HG02678 (cell line): ENCODE measurements around the gene PRSS12.
"Not testable (repeated sequence)": the region's sequence is repeated elsewhere in the genome, so short reads cannot be mapped to it uniquely, and the experiment has no call there.

Source experiments
- ATAC-seq: cut with Tn5 transposase; IDR thresholded peaks from one replicate; pipeline ENCODE4 v1.9.1; 2021; ENCODE audit warnings: mild to moderate bottlenecking, moderate library complexity; ENCODE audit not compliant: unreplicated experiment

Gene PRSS12, protein sequence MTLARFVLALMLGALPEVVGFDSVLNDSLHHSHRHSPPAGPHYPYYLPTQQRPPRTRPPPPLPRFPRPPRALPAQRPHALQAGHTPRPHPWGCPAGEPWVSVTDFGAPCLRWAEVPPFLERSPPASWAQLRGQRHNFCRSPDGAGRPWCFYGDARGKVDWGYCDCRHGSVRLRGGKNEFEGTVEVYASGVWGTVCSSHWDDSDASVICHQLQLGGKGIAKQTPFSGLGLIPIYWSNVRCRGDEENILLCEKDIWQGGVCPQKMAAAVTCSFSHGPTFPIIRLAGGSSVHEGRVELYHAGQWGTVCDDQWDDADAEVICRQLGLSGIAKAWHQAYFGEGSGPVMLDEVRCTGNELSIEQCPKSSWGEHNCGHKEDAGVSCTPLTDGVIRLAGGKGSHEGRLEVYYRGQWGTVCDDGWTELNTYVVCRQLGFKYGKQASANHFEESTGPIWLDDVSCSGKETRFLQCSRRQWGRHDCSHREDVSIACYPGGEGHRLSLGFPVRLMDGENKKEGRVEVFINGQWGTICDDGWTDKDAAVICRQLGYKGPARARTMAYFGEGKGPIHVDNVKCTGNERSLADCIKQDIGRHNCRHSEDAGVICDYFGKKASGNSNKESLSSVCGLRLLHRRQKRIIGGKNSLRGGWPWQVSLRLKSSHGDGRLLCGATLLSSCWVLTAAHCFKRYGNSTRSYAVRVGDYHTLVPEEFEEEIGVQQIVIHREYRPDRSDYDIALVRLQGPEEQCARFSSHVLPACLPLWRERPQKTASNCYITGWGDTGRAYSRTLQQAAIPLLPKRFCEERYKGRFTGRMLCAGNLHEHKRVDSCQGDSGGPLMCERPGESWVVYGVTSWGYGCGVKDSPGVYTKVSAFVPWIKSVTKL

GRCh38 chr4:118352843-118353533, at the start of gene PRSS12:
Gene PRSS12 (minus strand): TSS chr4:118353003. CDS start chr4:118352720, 283 bp downstream.
- ATAC-seq, result peak; percentile 99

DNA sequence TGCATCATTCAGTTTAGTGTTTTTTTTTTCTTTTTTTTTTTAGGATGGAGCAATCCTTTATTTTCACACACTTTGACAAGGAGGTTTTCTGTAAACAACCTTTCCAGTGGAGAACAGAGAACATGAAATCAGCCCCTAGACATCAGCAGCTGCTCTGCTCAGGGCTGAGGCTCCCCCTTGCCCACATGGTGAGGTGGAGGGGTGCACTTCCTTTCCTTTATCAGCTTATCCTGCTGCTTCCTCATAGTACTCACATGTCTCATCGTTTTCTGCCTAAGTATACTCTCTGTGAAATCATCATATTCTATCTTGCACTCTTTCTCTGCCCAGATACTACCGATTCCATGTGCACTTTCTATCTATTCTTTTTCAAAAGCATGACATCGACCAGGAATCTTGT, 47.6 kb upstream of the PRSS12 start:
- no peak for ATAC-seq

DNA sequence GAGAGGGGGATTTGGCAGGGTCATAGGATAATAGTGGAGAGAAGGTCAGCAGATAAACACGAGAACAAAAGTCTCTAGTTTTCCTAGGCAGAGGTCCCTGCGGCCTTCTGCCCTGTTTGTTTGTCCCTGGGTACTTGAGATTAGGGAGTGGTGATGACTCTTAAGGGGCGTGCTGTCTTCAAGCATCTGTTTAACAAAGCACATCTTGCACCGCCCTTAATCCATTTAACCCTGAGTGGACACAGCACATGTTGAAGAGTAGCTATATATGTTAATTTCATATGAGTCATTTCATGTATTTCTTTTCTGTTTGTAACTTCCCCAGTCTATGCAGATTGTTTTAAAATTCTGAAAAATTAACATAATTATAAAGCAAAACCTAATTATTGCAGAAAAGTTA, 47.1 kb upstream of the PRSS12 start:
- ATAC-seq, result not testable (repeated sequence)

DNA sequence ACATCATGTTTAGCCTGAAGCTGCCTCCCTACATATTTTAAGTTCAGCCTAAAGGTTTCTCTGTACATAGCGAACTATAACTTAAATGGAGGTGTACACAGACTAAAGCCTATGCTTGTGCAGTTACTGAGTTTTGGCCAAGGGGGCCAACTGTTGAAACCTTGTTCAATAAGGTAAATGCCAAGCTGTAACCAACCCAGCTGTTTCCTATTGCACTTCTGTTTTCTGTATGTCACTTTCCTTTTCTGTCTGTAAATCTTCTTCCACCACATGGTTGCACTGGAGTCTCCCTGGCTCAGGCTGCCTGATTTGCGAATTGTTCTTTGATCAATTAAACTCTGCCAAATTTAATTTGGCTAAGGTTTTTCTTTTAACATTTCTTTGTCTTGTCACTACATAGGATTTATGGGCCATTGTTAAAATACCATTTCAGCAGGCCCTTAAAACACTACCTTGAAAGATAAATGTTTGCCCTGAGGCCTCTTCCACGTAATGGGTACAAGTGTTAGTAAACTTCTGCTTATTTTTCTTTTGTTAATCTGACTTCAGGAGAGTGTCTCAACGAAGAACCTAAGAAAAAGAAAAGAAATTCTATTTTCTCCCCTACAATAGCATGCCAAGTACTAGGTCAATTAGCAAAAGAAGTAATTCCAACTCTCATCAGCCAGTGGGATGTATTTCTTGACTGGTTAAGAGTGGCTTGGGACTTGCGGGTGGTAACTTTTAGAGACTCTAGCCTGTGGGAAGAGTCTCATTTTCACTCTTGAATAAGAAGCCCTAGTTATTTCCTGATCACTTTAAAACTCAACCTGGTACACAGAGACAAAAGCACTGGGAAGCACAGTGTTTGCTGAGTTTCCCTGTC, 45.7 kb upstream of the PRSS12 start:
- ATAC-seq, result peak; percentile 93

DNA sequence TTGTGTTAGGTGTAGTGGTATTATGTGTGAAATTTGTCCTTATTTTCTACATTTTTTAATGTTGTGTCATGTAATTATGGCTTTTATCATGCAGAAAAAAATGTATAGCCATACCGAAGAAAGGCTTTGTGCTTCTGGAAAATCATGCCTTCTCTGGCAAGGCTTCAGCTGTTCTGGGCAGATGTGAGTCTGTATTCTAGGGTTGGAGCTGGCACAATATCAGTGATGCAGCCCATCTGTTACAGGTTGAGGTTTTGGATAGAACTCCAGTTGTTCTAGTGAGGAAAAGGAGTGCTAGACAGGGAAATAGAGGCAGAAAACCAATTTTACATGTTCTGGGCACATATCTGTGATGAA, 44.8 kb upstream of the PRSS12 start:
- no peak for ATAC-seq

DNA sequence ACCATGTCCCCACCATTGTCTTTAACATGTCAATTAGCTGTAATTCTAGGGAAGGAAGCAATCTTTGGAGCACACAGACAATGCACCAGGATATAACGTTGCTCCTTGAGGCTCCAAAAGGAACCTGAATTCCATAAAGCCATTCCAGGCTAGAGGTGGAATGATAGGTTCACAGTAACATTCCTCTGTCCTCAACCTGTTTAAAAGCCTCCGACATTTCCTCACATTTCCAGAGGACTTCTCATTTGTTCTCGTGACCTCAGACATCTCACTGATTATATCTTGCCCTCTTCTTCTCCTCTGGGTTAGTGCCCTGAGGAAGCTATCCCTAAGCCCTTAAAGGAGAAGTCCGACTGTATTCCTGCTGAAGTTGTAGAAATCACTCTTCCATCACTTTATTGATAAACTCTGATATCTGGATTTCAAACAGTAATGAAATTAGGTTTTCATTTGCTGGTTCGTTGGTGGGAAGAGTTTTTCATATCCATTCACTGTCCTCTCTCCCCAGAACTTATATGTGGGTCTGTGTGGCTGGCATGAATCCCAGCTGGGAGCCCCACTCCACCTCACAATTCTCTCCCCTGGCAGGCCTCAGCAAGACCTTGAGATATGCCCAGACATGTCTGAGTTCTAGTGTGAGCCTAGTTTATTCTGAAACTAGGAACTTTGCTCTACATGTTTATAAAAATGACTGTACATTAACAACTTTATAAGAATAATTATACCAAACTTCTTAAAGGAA, 44.2 kb upstream of the PRSS12 start:
- ATAC-seq, result no peak

DNA sequence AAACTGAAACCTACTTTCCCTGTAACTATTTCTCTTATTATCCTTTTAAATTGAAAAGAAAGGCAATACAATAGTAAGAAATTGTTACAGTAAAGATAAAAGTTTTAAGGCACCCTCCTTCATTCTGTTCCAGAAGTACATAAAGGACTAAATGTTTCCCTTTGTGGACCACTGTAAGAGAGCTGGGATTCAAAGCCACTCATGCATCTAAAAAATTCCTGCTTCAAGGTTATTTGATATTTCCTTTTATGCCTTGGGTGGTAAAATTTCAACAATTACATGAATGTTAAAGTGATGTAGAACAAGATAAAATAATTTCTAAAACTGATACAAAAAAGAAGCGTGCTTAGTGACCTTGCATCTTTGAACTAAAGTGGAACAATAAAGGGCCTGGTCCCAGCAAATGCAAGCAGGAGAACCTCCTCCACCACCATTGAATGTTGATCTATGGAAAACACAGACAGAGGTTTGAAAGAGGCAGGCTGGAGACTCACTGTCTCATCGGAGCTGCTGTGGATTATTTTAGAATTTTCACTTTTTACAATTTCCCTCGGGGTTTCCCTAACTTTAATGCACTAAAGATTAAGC, 42.3 kb upstream of the PRSS12 start:
- ATAC-seq, result no peak

- ATAC-seq, result not testable (repeated sequence)
Measured at GRCh38 chr4:118392509-118392908, 39.7 kb upstream of the PRSS12 start.

DNA sequence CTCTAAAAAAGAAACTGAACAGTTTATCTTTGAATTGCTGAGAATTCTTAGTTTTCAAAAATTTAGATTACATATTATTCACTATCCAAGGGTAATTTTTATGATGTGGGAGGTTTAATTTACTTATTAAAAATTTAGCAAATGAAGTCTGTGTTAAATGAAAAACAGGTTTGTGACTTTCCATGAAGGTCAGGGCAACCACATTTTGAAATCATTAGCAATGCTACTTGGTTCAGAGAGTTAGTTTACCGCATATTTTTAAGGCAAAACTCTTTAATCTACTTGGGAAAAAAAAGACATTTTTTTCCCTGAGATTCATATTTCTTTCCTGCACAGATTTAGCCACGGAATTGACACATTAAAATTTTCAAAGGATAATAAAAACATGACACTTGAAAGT, 37.3 kb upstream of the PRSS12 start:
- no peak for ATAC-seq

- no peak for ATAC-seq
Measured at GRCh38 chr4:118389721-118390120, 36.9 kb upstream of the PRSS12 start.

DNA sequence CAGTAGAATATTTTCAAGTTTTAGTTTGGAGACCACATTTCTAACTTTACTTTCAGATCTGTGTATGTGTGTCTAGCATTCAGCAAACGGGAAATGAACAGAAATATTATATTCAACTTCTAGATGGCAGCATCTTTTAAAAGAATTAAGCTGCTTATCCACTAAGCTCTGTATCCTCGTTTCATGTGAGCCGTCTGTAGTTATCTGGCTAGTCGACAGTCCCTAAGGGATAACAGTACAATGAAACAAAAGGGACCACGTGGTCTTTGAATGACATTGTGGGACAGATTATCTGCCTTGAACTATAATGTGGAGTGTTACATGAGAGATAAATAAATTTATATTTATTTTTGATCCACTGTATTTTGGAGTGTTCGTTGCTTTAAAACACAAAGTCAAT, 35.8 kb upstream of the PRSS12 start:
- ATAC-seq, result no peak

GRCh38 chr4:118381902-118382301, 29.1 kb upstream of the PRSS12 start:
- no peak for ATAC-seq

DNA sequence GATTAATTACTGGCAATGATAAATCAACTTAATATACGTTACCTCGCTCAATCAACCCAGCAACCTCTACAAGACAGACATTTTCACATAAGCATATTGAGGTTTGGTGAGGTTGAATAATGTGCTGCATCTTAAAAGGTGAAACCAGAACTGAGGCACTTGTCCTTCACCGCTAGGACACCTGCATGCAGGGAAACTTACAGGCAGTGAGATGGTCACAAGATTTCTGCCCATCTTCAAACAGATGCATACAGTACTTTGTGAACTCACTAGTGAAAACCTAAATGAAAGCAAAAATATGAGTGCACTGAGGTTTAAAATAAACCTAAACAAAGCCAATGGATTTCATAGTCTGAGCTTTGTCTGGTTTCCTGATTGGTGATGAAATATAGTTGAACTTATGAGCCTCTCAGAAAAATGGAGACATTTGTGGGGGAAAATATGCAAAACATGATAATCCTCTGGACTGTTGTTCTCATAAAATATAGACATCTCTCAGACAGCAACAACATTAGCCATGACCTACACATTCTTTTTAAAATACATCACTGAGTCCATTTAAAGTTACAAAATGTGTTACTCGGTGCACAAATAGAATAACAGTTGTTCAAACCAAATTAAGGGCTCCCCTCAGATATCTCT, 20.9 kb upstream of the PRSS12 start:
- ATAC-seq, result no peak

DNA sequence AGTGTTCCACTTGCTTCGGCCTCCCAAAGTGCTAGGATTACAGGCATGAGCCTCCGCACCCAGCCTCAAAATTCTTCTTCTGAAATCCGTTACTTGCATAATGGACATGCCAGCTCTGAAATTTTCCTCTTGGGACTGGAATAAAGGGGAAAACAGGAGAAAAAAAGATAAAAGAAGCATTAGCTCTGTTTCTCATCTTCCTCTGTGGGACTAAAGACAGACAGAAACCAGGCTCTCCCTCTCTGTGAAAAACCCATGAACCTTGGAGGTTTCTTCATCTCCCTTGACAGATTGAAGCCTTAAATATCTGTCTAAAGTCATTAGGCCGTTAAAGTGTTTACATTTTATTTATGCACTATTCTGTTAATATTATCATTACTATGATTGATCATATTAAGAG, 19.4 kb upstream of the PRSS12 start:
- ATAC-seq, result no peak

DNA sequence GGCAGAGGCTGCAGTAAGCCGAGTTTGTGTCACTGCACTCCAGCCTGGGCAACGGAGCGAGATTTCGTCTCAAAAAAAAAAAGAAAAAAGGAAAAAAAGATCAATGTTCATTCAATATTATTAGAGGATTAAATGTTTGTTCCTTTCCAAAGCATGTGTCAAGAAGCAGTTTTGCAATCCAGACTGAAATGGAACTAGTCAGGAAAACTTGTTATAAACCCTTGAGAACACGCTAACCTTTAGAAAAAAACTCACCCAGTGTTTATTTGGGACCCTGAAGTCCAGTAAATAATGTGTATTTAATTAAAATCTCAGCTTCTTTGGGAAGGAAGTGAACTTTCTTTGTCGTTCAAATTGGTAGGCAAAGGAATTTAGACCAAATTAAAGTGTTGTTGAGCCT, 16.4 kb upstream of the PRSS12 start:
- no peak for ATAC-seq

DNA sequence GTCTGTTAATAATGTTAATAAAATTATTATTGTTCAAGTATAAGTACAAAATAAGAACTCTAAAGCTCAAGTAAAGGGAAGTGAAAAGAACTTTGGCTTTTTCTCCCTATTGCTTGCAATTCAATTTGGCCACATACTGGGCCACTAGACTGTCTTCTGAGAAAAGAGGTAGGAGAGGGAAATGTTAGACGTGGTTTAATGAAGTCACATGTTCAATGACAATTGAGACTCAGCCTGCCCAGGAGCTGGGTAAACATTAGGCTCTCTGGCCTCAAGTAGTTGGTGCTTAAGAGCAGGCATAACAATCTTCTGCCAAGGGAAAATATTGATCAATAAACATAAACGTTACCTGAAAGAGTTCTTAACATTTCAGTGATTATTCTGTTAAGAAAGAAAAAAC, 15.1 kb upstream of the PRSS12 start:
- no peak for ATAC-seq

DNA sequence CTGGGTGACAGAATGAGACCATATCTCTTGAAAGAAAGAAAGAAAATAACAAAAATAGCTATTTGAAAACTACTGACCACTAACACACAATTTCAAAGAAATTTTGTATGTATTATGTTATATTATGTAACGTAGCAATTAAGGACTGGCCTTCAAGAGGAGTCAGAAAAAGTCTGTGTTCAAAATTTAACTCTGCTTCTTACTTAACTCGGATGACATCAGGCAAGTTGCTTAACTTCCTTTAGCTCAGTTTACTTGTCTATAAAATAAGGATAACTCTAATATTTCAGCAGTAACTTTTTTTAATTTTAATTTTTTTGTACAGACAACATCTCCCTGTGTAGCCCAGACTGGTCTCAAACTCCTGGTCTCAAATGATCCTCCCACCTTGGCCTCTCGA, 14.6 kb upstream of the PRSS12 start:
- ATAC-seq, result no peak

DNA sequence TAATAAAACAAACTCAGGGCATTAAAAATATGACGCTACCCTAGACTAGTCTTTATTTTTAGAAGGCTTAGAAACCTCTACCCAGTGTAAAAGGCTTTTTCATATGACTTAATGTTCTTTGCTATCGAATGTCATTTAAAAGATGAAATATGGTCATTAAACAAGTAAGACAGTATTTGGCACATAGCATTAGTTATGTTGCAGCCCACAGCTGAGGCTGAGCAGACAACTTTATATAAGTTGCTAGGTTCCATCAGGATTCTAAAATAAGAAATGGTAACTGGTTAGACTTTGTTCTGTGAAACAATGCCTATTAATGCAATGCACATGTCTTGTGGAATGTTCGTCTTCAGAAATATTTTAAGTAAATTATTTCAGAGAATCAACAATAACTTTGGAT, 10.4 kb upstream of the PRSS12 start:
- ATAC-seq, result no peak

DNA sequence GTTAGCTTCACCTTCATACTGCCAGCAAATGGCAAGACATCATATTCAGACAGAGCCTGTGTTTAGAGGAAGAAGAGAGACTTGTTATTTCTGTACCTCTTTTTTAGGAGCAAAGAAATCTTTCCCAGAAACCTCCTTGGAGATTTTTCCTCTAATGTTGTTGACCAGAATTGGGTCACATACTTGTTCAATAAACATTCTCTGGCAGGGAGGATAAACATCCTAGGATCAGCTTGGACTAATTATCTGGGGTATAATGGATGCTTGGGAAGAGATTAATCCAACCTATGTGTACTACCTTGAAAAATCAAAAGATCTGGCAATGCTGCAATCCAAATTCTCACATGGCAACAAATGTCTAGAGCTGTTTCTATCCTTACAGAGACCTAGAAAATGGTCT, 8.4 kb upstream of the PRSS12 start:
- no peak for ATAC-seq
